Measurements from ENCODE around the gene COL13A1. TPM values are rescaled to one million over a fixed set of nuclear protein-coding genes. Genes with fewer than 3 reads are reported as not detected.

COL13A1 gene
- total and polyA plus RNA-seq, 2 experiments from 2014 or later = 5.2 to 8.6 TPM

GRCh38 chr10:69814251-69814650 lies 12.5 kb downstream of the COL13A1 start:
- H3K4me3 Mint-ChIP-seq = no peak overlapping the region
- Histone ChIP-seq H3K4me3 (no peak overlapping the region), H4K20me1 (replicated peaks; ENCODE audit: insufficient read depth) (no peaks in the 10 kb centered on the region), H3K36me3 (ENCODE audit: insufficient read depth) (0 out of 2 replicates have a peak, but pooled peaks cover 3% of the 10 kb centered on the region), H3K4me2 (no peak overlapping the region), H3F3A (replicated peaks; ENCODE audit: low read depth) (no peaks in the 10 kb centered on the region), H3K27ac (ENCODE audit: low read depth) (no peak overlapping the region), H3K27me3 (ENCODE audit: insufficient read depth) (no peaks in the 10 kb centered on the region), H3K9me2 (ENCODE audit: insufficient read depth) (no peaks in the 10 kb centered on the region), H3K79me2 (replicated peaks; ENCODE audit: insufficient read depth) (no peaks in the 10 kb centered on the region), H3K4me1 (ENCODE audit: insufficient read depth) (peaks cover 14% of the 10 kb centered on the region), H2AFZ (no peak overlapping the region)
- TF ChIP-seq STAT1 (IDR thresholded peaks at IDR 0.05; ENCODE audit: unreplicated experiment) = no peak
- no peak for TF ChIP-seq ZNF462 (CRISPR knock-in tag; IDR thresholded peaks at IDR 0.05)
- no peak for TF ChIP-seq ZNF114 (CRISPR knock-in tag; IDR thresholded peaks at IDR 0.05)
- TF ChIP-seq NANOG (IDR thresholded peaks at IDR 0.05; ENCODE audit: borderline replicate concordance) = no peak
- TF ChIP-seq EZH2 (IDR thresholded peaks at IDR 0.05; ENCODE audit: low read depth, unreplicated experiment) = no peak
- no peak for TF ChIP-seq EZH2phosphoT487 (IDR thresholded peaks at IDR 0.05; ENCODE audit: unreplicated experiment)
- TF ChIP-seq POLR2AphosphoS5 (IDR thresholded peaks at IDR 0.05; ENCODE audit: low read depth) = no peak
- no peak for TF ChIP-seq ZNF331 (CRISPR knock-in tag; IDR thresholded peaks at IDR 0.05; ENCODE audit: low read depth)
- TF ChIP-seq CTCF (conservative IDR thresholded peaks at IDR 0.05; ENCODE audit: low read depth in 2 of 2) = no peak
- no peak for TF ChIP-seq JUNB (IDR thresholded peaks at IDR 0.05; ENCODE audit: unreplicated experiment)
- TF ChIP-seq REST (IDR thresholded peaks at IDR 0.05; ENCODE audit: unreplicated experiment) = no peak
- TF ChIP-seq CREB1 (CRISPR knock-in tag; IDR thresholded peaks at IDR 0.05; ENCODE audit: low read depth) = no peak
- TF ChIP-seq ETS1 (IDR thresholded peaks at IDR 0.05) = no peak
- DNase-seq (ENCODE audit: low spot score) (no peak), ATAC-seq (no peak)
- H3K27me3 Mint-ChIP-seq (ENCODE audit: insufficient read depth, low read depth, poor library complexity) = peaks cover 12% of the 10 kb centered on the region
- peaks cover 43% of the 10 kb centered on the region for H3K4me1 Mint-ChIP-seq
- no peak overlapping the region for H3K27ac Mint-ChIP-seq
- H3K9me3 Mint-ChIP-seq = peaks cover 8% of the 10 kb centered on the region; the same call in 2 of the 3 replicates
- H3K36me3 Mint-ChIP-seq (ENCODE audit: low read depth) = 0 out of 3 replicates have a peak, but pooled peaks cover 2% of the 10 kb centered on the region
